ENCODE data around the gene RBBP7. TPM values are rescaled to one million over a fixed set of nuclear protein-coding genes. Genes with fewer than 3 reads are reported as not detected.

The RBBP7 gene
- total and polyA plus RNA-seq, 2 donors from 2014 or later: 95.2 to 112 TPM

GRCh38 chrX:16873106-16873505 is 2.9 kb upstream of the RBBP7 start:
- no peak for TF ChIP-seq CTCF (IDR thresholded peaks at IDR 0.05; ENCODE audit: borderline replicate concordance, extremely low read depth, insufficient read depth)
- no peak overlapping the region for H3K9ac ChIP-seq (ENCODE audit: low read length in 3 of 3)
- FAIRE-seq: no peak
- H3K36me3 ChIP-seq (ENCODE audit: control insufficient read depth in 2 of 3, insufficient read depth in 3 of 3, low read length in 3 of 3): no peaks in the 10 kb centered on the region
- DNase-seq: no peak
- H3K9me3 ChIP-seq (ENCODE audit: control insufficient read depth in 2 of 3, insufficient read depth in 1 of 3, low read length in 3 of 3): no peaks in the 10 kb centered on the region
- intact Hi-C loops (cut with DNase I): no loop called here
- peaks cover 0 to 3% (median 0%) of the 10 kb centered on the region in 3 donors for H3K4me1 ChIP-seq (ENCODE audit: control insufficient read depth in 2 of 3, insufficient read depth in 2 of 3, low read depth in 1 of 3, low read length in 3 of 3)
- H3K27ac ChIP-seq (ENCODE audit: low read depth in 2 of 2, low read length in 2 of 2): no peak overlapping the region
- peaks cover 18% of the 10 kb centered on the region for H3K27me3 ChIP-seq (ENCODE audit: control insufficient read depth, insufficient read depth, low read length)
- no peak overlapping the region for H3K4me3 ChIP-seq (ENCODE audit: low read length in 3 of 3)

GRCh38 chrX:16870862-16871815 is 977 bp upstream of the RBBP7 start:
- Histone ChIP-seq H3K9me3 (ENCODE audit: control insufficient read depth in 2 of 3, insufficient read depth in 1 of 3, low read length in 3 of 3) (no peaks in the 10 kb centered on the region), H3K27me3 (ENCODE audit: control insufficient read depth, insufficient read depth, low read length) (peaks cover 24% of the 10 kb centered on the region), H3K4me1 (ENCODE audit: control insufficient read depth in 2 of 3, insufficient read depth in 2 of 3, low read depth in 1 of 3, low read length in 3 of 3) (peaks cover 0 to 3% (median 0%) of the 10 kb centered on the region in 3 donors), H3K36me3 (ENCODE audit: control insufficient read depth in 2 of 3, insufficient read depth in 3 of 3, low read length in 3 of 3) (no peaks in the 10 kb centered on the region), H3K4me3 (ENCODE audit: low read length in 3 of 3) (peak overlapping the region; percentile 41 to 72 (median 63)), H3K9ac (ENCODE audit: low read length in 3 of 3) (peak overlapping the region in 1 of 3 donors; percentile 55), H3K27ac (ENCODE audit: low read depth in 2 of 2, low read length in 2 of 2) (peak overlapping the region; percentile 43 to 80)
- FAIRE-seq (no peak), DNase-seq (peak; percentile 30 to 88 (median 43))
- TF ChIP-seq CTCF (IDR thresholded peaks at IDR 0.05; ENCODE audit: borderline replicate concordance, extremely low read depth, insufficient read depth): no peak
- intact Hi-C loops (cut with DNase I): no loop called here

- peaks cover 0 to 3% (median 0%) of the 10 kb centered on the region in 3 donors for H3K4me1 ChIP-seq (ENCODE audit: control insufficient read depth in 2 of 3, insufficient read depth in 2 of 3, low read depth in 1 of 3, low read length in 3 of 3)
- H3K9ac ChIP-seq (ENCODE audit: low read length in 3 of 3): peak overlapping the region in 2 of 3 donors; percentile 65 to 79
- peak overlapping the region; percentile 78 to 91 for H3K27ac ChIP-seq (ENCODE audit: low read depth in 2 of 2, low read length in 2 of 2)
- FAIRE-seq (no peak), DNase-seq (peak; percentile 15 to 80 (median 62))
- H3K9me3 ChIP-seq (ENCODE audit: control insufficient read depth in 2 of 3, insufficient read depth in 1 of 3, low read length in 3 of 3): no peaks in the 10 kb centered on the region
- H3K36me3 ChIP-seq (ENCODE audit: control insufficient read depth in 2 of 3, insufficient read depth in 3 of 3, low read length in 3 of 3): no peaks in the 10 kb centered on the region
- H3K4me3 ChIP-seq (ENCODE audit: low read length in 3 of 3): peak overlapping the region; percentile 64 to 78 (median 77)
- peaks cover 23% of the 10 kb centered on the region for H3K27me3 ChIP-seq (ENCODE audit: control insufficient read depth, insufficient read depth, low read length)
- intact Hi-C loops (cut with DNase I): no loop called here
- no peak for TF ChIP-seq CTCF (IDR thresholded peaks at IDR 0.05; ENCODE audit: borderline replicate concordance, extremely low read depth, insufficient read depth)
Measured at GRCh38 chrX:16869393-16870094, 618 bp downstream of the RBBP7 start.

All from kidney (tissue), 14 donors.